Measurements from ENCODE around the gene CEP192. TPM values are rescaled to one million over a fixed set of nuclear protein-coding genes. Genes with fewer than 3 reads are reported as not detected.

The CEP192 gene
- total and polyA plus RNA-seq, 2 donors from 2014 or later, result 4.9 to 31.7 TPM

- Histone ChIP-seq H3K9me3 (ENCODE audit: control insufficient read depth in 2 of 3, insufficient read depth in 1 of 3, low read length in 3 of 3) (no peaks in the 10 kb centered on the region), H3K36me3 (ENCODE audit: control insufficient read depth in 2 of 3, insufficient read depth in 3 of 3, low read length in 3 of 3) (peaks cover 3 to 25% (median 25%) of the 10 kb centered on the region in 3 donors), H3K27ac (ENCODE audit: low read depth in 2 of 2, low read length in 2 of 2) (no peak overlapping the region), H3K9ac (ENCODE audit: low read length in 3 of 3) (no peak overlapping the region), H3K4me3 (ENCODE audit: low read length in 3 of 3) (no peak overlapping the region), H3K27me3 (ENCODE audit: control insufficient read depth, insufficient read depth, low read length) (no peaks in the 10 kb centered on the region), H3K4me1 (ENCODE audit: control insufficient read depth in 2 of 3, insufficient read depth in 2 of 3, low read depth in 1 of 3, low read length in 3 of 3) (no peaks in the 10 kb centered on the region)
- DNase-seq (no peak), FAIRE-seq (no peak)
- intact Hi-C loops (cut with DNase I), result no loop called here
- TF ChIP-seq, protein P1, sequence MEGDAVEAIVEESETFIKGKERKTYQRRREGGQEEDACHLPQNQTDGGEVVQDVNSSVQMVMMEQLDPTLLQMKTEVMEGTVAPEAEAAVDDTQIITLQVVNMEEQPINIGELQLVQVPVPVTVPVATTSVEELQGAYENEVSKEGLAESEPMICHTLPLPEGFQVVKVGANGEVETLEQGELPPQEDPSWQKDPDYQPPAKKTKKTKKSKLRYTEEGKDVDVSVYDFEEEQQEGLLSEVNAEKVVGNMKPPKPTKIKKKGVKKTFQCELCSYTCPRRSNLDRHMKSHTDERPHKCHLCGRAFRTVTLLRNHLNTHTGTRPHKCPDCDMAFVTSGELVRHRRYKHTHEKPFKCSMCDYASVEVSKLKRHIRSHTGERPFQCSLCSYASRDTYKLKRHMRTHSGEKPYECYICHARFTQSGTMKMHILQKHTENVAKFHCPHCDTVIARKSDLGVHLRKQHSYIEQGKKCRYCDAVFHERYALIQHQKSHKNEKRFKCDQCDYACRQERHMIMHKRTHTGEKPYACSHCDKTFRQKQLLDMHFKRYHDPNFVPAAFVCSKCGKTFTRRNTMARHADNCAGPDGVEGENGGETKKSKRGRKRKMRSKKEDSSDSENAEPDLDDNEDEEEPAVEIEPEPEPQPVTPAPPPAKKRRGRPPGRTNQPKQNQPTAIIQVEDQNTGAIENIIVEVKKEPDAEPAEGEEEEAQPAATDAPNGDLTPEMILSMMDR (IDR thresholded peaks at IDR 0.05; ENCODE audit: borderline replicate concordance, extremely low read depth, insufficient read depth), result no peak
These were observed 112.2 kb downstream of the CEP192 start for GRCh38 chr18:13103366-13103765.

GRCh38 chr18:13105059-13105458, 113.9 kb downstream of the CEP192 start:
- no peak for FAIRE-seq
- no peak overlapping the region for H3K9ac ChIP-seq (ENCODE audit: low read length in 3 of 3)
- H3K36me3 ChIP-seq (ENCODE audit: control insufficient read depth in 2 of 3, insufficient read depth in 3 of 3, low read length in 3 of 3), result peaks cover 10 to 22% (median 20%) of the 10 kb centered on the region in 3 donors
- intact Hi-C loops (cut with DNase I), result no loop called here
- TF ChIP-seq, protein P1 (IDR thresholded peaks at IDR 0.05; ENCODE audit: borderline replicate concordance, extremely low read depth, insufficient read depth), result no peak
- no peak overlapping the region for H3K4me3 ChIP-seq (ENCODE audit: low read length in 3 of 3)
- no peaks in the 10 kb centered on the region for H3K9me3 ChIP-seq (ENCODE audit: control insufficient read depth in 2 of 3, insufficient read depth in 1 of 3, low read length in 3 of 3)
- no peak overlapping the region for H3K27ac ChIP-seq (ENCODE audit: low read depth in 2 of 2, low read length in 2 of 2)
- no peaks in the 10 kb centered on the region for H3K27me3 ChIP-seq (ENCODE audit: control insufficient read depth, insufficient read depth, low read length)
- no peaks in the 10 kb centered on the region for H3K4me1 ChIP-seq (ENCODE audit: control insufficient read depth in 2 of 3, insufficient read depth in 2 of 3, low read depth in 1 of 3, low read length in 3 of 3)
- DNase-seq, result no peak

DNA sequence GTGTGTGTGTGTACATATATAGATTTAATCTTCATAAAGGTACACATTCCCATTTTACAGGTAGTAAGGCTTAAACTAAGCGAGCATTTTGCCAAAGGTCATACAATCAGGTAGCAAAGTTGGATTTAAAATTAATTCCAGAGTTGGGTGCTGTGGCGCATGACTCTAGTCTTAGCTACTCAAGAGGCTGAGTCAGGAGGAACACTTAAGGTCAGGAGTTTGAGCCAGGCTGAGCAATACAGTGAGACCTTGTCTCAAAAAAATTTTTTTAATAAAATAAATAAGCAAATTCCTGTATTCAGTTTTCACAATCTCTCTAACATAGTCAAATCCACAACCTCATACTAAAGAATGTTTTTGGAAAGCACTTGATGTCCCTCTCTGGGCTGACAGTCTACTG, 115.9 kb downstream of the CEP192 start:
- Histone ChIP-seq H3K4me1 (ENCODE audit: control insufficient read depth in 2 of 3, insufficient read depth in 2 of 3, low read depth in 1 of 3, low read length in 3 of 3) (no peaks in the 10 kb centered on the region), H3K4me3 (ENCODE audit: low read length in 3 of 3) (no peak overlapping the region), H3K9ac (ENCODE audit: low read length in 3 of 3) (no peak overlapping the region), H3K9me3 (ENCODE audit: control insufficient read depth in 2 of 3, insufficient read depth in 1 of 3, low read length in 3 of 3) (no peaks in the 10 kb centered on the region), H3K36me3 (ENCODE audit: control insufficient read depth in 2 of 3, insufficient read depth in 3 of 3, low read length in 3 of 3) (peaks cover 8 to 20% (median 13%) of the 10 kb centered on the region in 3 donors), H3K27ac (ENCODE audit: low read depth in 2 of 2, low read length in 2 of 2) (no peak overlapping the region), H3K27me3 (ENCODE audit: control insufficient read depth, insufficient read depth, low read length) (no peaks in the 10 kb centered on the region)
- no peak for DNase-seq
- intact Hi-C loops (cut with DNase I), result no loop called here
- TF ChIP-seq, protein P1 (IDR thresholded peaks at IDR 0.05; ENCODE audit: borderline replicate concordance, extremely low read depth, insufficient read depth), result no peak
- no peak for FAIRE-seq

DNA sequence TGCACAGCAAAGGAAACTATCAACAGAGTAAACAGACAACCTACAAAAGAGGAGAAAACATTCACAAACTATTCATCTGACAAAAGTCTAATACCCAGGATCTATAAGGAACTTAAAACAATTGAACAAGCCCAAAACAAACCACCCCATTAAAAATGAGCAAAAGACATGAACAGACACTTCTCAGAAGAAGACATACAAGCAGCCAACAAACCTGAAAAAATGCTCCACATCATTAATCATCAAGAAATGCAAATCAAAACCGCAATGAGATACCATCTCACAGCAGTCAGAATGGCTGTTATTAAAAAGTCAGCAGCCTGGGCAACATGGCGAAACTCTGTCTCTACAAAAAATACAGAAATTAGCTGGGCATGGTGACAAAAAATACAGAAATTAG, 117.2 kb downstream of the CEP192 start:
- FAIRE-seq, result no peak
- H3K27me3 ChIP-seq (ENCODE audit: control insufficient read depth, insufficient read depth, low read length), result no peaks in the 10 kb centered on the region
- DNase-seq, result no peak
- H3K9ac ChIP-seq (ENCODE audit: low read length in 3 of 3), result no peak overlapping the region
- no peak overlapping the region for H3K27ac ChIP-seq (ENCODE audit: low read depth in 2 of 2, low read length in 2 of 2)
- H3K36me3 ChIP-seq (ENCODE audit: control insufficient read depth in 2 of 3, insufficient read depth in 3 of 3, low read length in 3 of 3), result peaks cover 8 to 20% (median 13%) of the 10 kb centered on the region in 3 donors
- H3K4me1 ChIP-seq (ENCODE audit: control insufficient read depth in 2 of 3, insufficient read depth in 2 of 3, low read depth in 1 of 3, low read length in 3 of 3), result no peaks in the 10 kb centered on the region
- TF ChIP-seq, protein P1 (IDR thresholded peaks at IDR 0.05; ENCODE audit: borderline replicate concordance, extremely low read depth, insufficient read depth), result no peak
- no peak overlapping the region for H3K4me3 ChIP-seq (ENCODE audit: low read length in 3 of 3)
- no peaks in the 10 kb centered on the region for H3K9me3 ChIP-seq (ENCODE audit: control insufficient read depth in 2 of 3, insufficient read depth in 1 of 3, low read length in 3 of 3)
- intact Hi-C loops (cut with DNase I), result no loop called here
